Hematopoietic multipotent progenitor cell treated with erythropoietin and hydrocortisone succinate and interleukin-3 and kit ligand, for 6 days (in vitro differentiated cells): ENCODE results near the gene EDIL3.

Source experiments
- DNase-seq: peaks from one replicate; pipeline ENCODE4 v3.0.0-alpha.2; 2015

Gene EDIL3

GRCh38 chr5:84384604-84385575 is at the start of gene EDIL3:
EDIL3 (minus strand) TSS chr5:84384880; CDS start chr5:84384374, 506 bp downstream.
- peak; percentile 23 for DNase-seq

GRCh38 chr5:84433461-84433860 is 48.8 kb upstream of the EDIL3 start:
- no peak for DNase-seq

- no peak for DNase-seq
These were observed 46.4 kb upstream of the EDIL3 start for GRCh38 chr5:84430863-84431663.

- DNase-seq: no peak
These were observed 45.4 kb upstream of the EDIL3 start for GRCh38 chr5:84430079-84430478.

- DNase-seq: no peak
These were observed 40.7 kb upstream of the EDIL3 start for GRCh38 chr5:84425365-84425881.

GRCh38 chr5:84419742-84420141 is 35.1 kb upstream of the EDIL3 start:
- no peak for DNase-seq

- no peak for DNase-seq
These were observed 27.3 kb upstream of the EDIL3 start for GRCh38 chr5:84411832-84412605.

- no peak for DNase-seq
These were observed 21.4 kb upstream of the EDIL3 start for GRCh38 chr5:84406111-84406510.

- DNase-seq: no peak
These were observed 19.1 kb upstream of the EDIL3 start for GRCh38 chr5:84403773-84404172.

GRCh38 chr5:84397385-84397784 is 12.7 kb upstream of the EDIL3 start:
- no peak for DNase-seq

GRCh38 chr5:84393969-84394368 is 9.3 kb upstream of the EDIL3 start:
- DNase-seq: no peak

- DNase-seq: no peak
These were observed 8.2 kb upstream of the EDIL3 start for GRCh38 chr5:84392836-84393235.

- no peak for DNase-seq
These were observed 1.0 kb upstream of the EDIL3 start for GRCh38 chr5:84385705-84386104.

GRCh38 chr5:84383816-84384603 is 670 bp downstream of the EDIL3 start:
- DNase-seq: peak; percentile 17

- DNase-seq: no peak
These were observed 1.3 kb downstream of the EDIL3 start for GRCh38 chr5:84383296-84383815.

GRCh38 chr5:84382363-84383295 is 2.1 kb downstream of the EDIL3 start:
- DNase-seq: peak; percentile 36

- DNase-seq: no peak
These were observed 2.9 kb downstream of the EDIL3 start for GRCh38 chr5:84381502-84382362.

- no peak for DNase-seq
These were observed 4.9 kb downstream of the EDIL3 start for GRCh38 chr5:84379749-84380148.

GRCh38 chr5:84378961-84379360 is 5.7 kb downstream of the EDIL3 start:
- no peak for DNase-seq
